H1 (cell line): Measurements from ENCODE around the gene ASAH2B. TPM values are rescaled to one million over a fixed set of nuclear protein-coding genes. Genes with fewer than 3 reads are reported as not detected.

Source experiments
- CTCF ChIA-PET: fragments of 300-600 bp; sonication (Branson Sonifier 250); formaldehyde crosslinking; loops from one replicate; lab custom pipeline; 2021; ENCODE audit not compliant: partially characterized antibody; lab: Charles Lee
- POLR2A ChIA-PET: fragments of 300-600 bp; sonication (Branson Sonifier 250); formaldehyde crosslinking; loops from one replicate; lab custom pipeline; 2021; ENCODE audit warnings: inconsistent platforms; ENCODE audit not compliant: partially characterized antibody; lab: Charles Lee
- DNase-seq, 2 experiments: peaks; one replicate each; pipeline versions ENCODE4 v3.0.0 to v3.0.0-alpha.2; 2010 to 2022; ENCODE audit warnings: low spot score in 2 of 2, low read depth in 1 of 2, mixed read lengths in 1 of 2
- FAIRE-seq: peaks from 2 replicates; lab custom pipeline; 2011; peaks lifted over from hg19 to GRCh38; lab: Jason Lieb, UNC
- H2AFZ ChIP-seq: 2 replicates; pipeline ENCODE4 v1.8.1; 2012; ENCODE audit warnings: low read length, inconsistent platforms
- H2AK5ac ChIP-seq: 2 replicates; pipeline ENCODE4 v1.6.1; 2013; ENCODE audit warnings: low read depth, low read length
- H2BK120ac ChIP-seq: replicated peaks from 2 replicates; pipeline ENCODE3; 2013; ENCODE audit warnings: low read depth, low read length, inconsistent platforms
- H2BK12ac ChIP-seq: 2 replicates; pipeline ENCODE4 v1.6.1; 2013; ENCODE audit warnings: low read depth, low read length
- H2BK15ac ChIP-seq: 2 replicates; pipeline ENCODE4 v1.6.1; 2013; ENCODE audit warnings: low read length
- H2BK20ac ChIP-seq: 2 replicates; pipeline ENCODE4 v1.6.1; 2013; ENCODE audit warnings: low read length
- H2BK5ac ChIP-seq: 2 replicates; pipeline ENCODE4 v1.6.1; 2013; ENCODE audit warnings: low read depth, low read length
- H3K14ac ChIP-seq: 2 replicates; pipeline ENCODE4 v1.6.1; 2013; ENCODE audit warnings: inconsistent platforms; ENCODE audit not compliant: insufficient read length
- H3K18ac ChIP-seq: 2 replicates; pipeline ENCODE4 v1.6.1; 2013; ENCODE audit warnings: low read length; ENCODE audit errors: extremely low read depth
- H3K23ac ChIP-seq: 2 replicates; pipeline ENCODE4 v1.6.1; 2013; ENCODE audit warnings: inconsistent platforms; ENCODE audit not compliant: insufficient read length
- H3K23me2 ChIP-seq: 2 replicates; pipeline ENCODE4 v1.6.1; 2013; ENCODE audit warnings: low read depth, low read length
- H3K27ac ChIP-seq: 2 replicates; pipeline ENCODE4 v1.6.1; 2011; ENCODE audit warnings: low read depth, low read length, inconsistent platforms
- H3K27me3 ChIP-seq, 4 experiments: replicated peaks in 1 of 4; 1 replicate in 1 of 4; 2 replicates in 3 of 4; pipeline versions ENCODE4 v1.6.1 to v1.8.1; 2011 to 2013; ENCODE audit warnings: low read length in 3 of 4, mild to moderate bottlenecking in 3 of 4, inconsistent platforms in 2 of 4, mixed read lengths in 2 of 4, moderate library complexity in 1 of 4; ENCODE audit not compliant: control insufficient read depth in 3 of 4, insufficient read depth in 3 of 4; ENCODE audit errors: extremely low read depth in 1 of 4
- H3K36me3 ChIP-seq, 4 experiments: 2 replicates each; pipeline versions ENCODE4 v1.6.1 to v1.8.1; 2011 to 2013; ENCODE audit warnings: mild to moderate bottlenecking in 4 of 4, low read length in 3 of 4, moderate library complexity in 2 of 4, control low read depth in 1 of 4, inconsistent platforms in 1 of 4; ENCODE audit not compliant: insufficient read depth in 4 of 4, control insufficient read depth in 2 of 4
- H3K4ac ChIP-seq: replicated peaks from 2 replicates; pipeline ENCODE3; 2013; ENCODE audit warnings: low read length, low read depth, mixed read lengths, inconsistent platforms; ENCODE audit not compliant: insufficient read length
- H3K4me1 ChIP-seq, 4 experiments: replicated peaks in 1 of 4; 1 replicate in 1 of 4; 2 replicates in 3 of 4; pipeline versions ENCODE4 v1.6.1 to v1.8.1; 2011 to 2013; ENCODE audit warnings: low read length in 3 of 4, inconsistent platforms in 2 of 4, mixed read lengths in 1 of 4; ENCODE audit not compliant: insufficient read depth in 4 of 4, control insufficient read depth in 3 of 4
- H3K4me2 ChIP-seq, 2 experiments: 2 replicates each; pipeline versions ENCODE4 v1.6.1 to v1.8.1; 2011 to 2013; ENCODE audit warnings: low read depth in 2 of 2, low read length in 2 of 2, control low read depth in 1 of 2, inconsistent platforms in 1 of 2, mild to moderate bottlenecking in 1 of 2; ENCODE audit not compliant: insufficient read depth in 1 of 2
- H3K4me3 ChIP-seq, 4 experiments: fragments of 200-600, 300-600 bp in 1 of 4; sonication (generic), shearing (Covaris generic), sonication (Bioruptor Twin) in 1 of 4; 2 replicates each; pipeline versions ENCODE4 v1.5.1 to v1.8.1; 2011 to 2016; ENCODE audit warnings: low read length in 4 of 4, low read depth in 3 of 4, control low read depth in 2 of 4, inconsistent platforms in 2 of 4, mild to moderate bottlenecking in 2 of 4, mixed read lengths in 1 of 4, moderate library complexity in 1 of 4; ENCODE audit not compliant: insufficient read depth in 2 of 4; ENCODE audit errors: extremely low read depth in 1 of 4
- H3K56ac ChIP-seq: replicated peaks from 2 replicates; pipeline ENCODE3; 2013; ENCODE audit warnings: low read depth, mild to moderate bottlenecking, mixed read lengths, low read length, inconsistent platforms; ENCODE audit not compliant: insufficient read length
- H3K79me1 ChIP-seq: 2 replicates; pipeline ENCODE4 v1.6.1; 2013; ENCODE audit warnings: low read depth, low read length, control low read depth
- H3K79me2 ChIP-seq, 2 experiments: 2 replicates each; pipeline versions ENCODE4 v1.6.1 to v1.8.1; 2012 to 2013; ENCODE audit warnings: low read length in 2 of 2, mild to moderate bottlenecking in 2 of 2, inconsistent platforms in 1 of 2; ENCODE audit not compliant: insufficient read depth in 2 of 2, control insufficient read depth in 1 of 2
- H3K9ac ChIP-seq, 4 experiments: replicated peaks in 1 of 4; 1 replicate in 1 of 4; 2 replicates in 3 of 4; pipeline versions ENCODE4 v1.6.1 to v1.8.1; 2011 to 2013; ENCODE audit warnings: low read depth in 3 of 4, low read length in 3 of 4, control low read depth in 2 of 4, mild to moderate bottlenecking in 2 of 4, moderate library complexity in 2 of 4, inconsistent platforms in 1 of 4; ENCODE audit errors: extremely low read depth in 1 of 4
- H3K9me3 ChIP-seq, 2 experiments: 2 replicates each; pipeline versions ENCODE4 v1.6.1 to v1.8.1; 2012 to 2013; ENCODE audit warnings: mild to moderate bottlenecking in 2 of 2, moderate library complexity in 2 of 2, control low read depth in 1 of 2, inconsistent platforms in 1 of 2, low read depth in 1 of 2, low read length in 1 of 2, mixed read lengths in 1 of 2; ENCODE audit not compliant: insufficient read depth in 2 of 2
- H4K20me1 ChIP-seq, 2 experiments: replicated peaks in 1 of 2; 2 replicates each; pipeline versions ENCODE3 to v1.8.1; 2011 to 2013; ENCODE audit warnings: inconsistent platforms in 2 of 2, low read length in 2 of 2, mild to moderate bottlenecking in 1 of 2; ENCODE audit not compliant: insufficient read depth in 2 of 2, control insufficient read depth in 1 of 2
- H4K5ac ChIP-seq: 2 replicates; pipeline ENCODE4 v1.6.1; 2013; ENCODE audit warnings: low read length, low read depth, mixed read lengths, inconsistent platforms; ENCODE audit not compliant: insufficient read length
- H4K8ac ChIP-seq: 2 replicates; pipeline ENCODE4 v1.8.0; 2013; ENCODE audit warnings: mild to moderate bottlenecking, moderate library complexity, low read length, inconsistent platforms; ENCODE audit not compliant: insufficient read depth; ENCODE audit errors: extremely low read depth
- H4K91ac ChIP-seq: replicated peaks from 2 replicates; pipeline ENCODE3; 2013; ENCODE audit warnings: low read length, mixed read lengths, inconsistent platforms; ENCODE audit not compliant: insufficient read length
- BCL11A ChIP-seq, 2 experiments: IDR thresholded peaks; one replicate each; pipeline ENCODE4 v1.6.1; 2011; ENCODE audit warnings: low read depth in 2 of 2, low read length in 2 of 2, mild to moderate bottlenecking in 2 of 2
- PHF8 ChIP-seq: fragments of 200-600 bp; sonication (generic); conservative IDR thresholded peaks from 2 replicates; pipeline ENCODE4 v1.7.1; 2012; ENCODE audit warnings: low read depth, mild to moderate bottlenecking, inconsistent platforms, low read length, moderate library complexity
- POU5F1 ChIP-seq: IDR thresholded peaks from 2 replicates; pipeline ENCODE4 v1.6.1; 2011; ENCODE audit warnings: low read depth, mild to moderate bottlenecking, low read length, moderate library complexity
- RNF2 ChIP-seq: fragments of 200-900, 300-1000 bp; sonication (generic); IDR thresholded peaks from 2 replicates; pipeline ENCODE4 v1.7.1; 2016; ENCODE audit warnings: borderline replicate concordance, low read depth, mild to moderate bottlenecking, antibody characterized with exemption, low read length; ENCODE audit not compliant: poor library complexity, severe bottlenecking; ENCODE audit errors: missing control alignments
- SAP30 ChIP-seq: fragments of 300-600 bp; sonication (generic); IDR thresholded peaks from 2 replicates; pipeline ENCODE4 v1.7.1; 2012; ENCODE audit warnings: low read length, moderate library complexity, mild to moderate bottlenecking, inconsistent platforms; ENCODE audit not compliant: insufficient read depth, insufficient replicate concordance
- TAF1 ChIP-seq: IDR thresholded peaks from 2 replicates; pipeline ENCODE4 v1.6.1; 2011; ENCODE audit warnings: mild to moderate bottlenecking, low read depth, low read length
- TBP ChIP-seq: IDR thresholded peaks from 2 replicates; pipeline ENCODE4 v1.6.1; 2011; ENCODE audit warnings: low read depth, low read length, improper control_type of control experiment
- polyA plus RNA-seq, 7 experiments: library from polyadenylated mRNA; depleted of rRNA in 3 of 7; stranded (reverse) in 5 of 7; unstranded in 2 of 7; fragments of >200 nt in 5 of 7; fragments of 200-250 nt in 2 of 7; gene quantifications; 1 replicate in 5 of 7; 2 replicates in 1 of 7; 4 replicates in 1 of 7; pipeline versions ENCODE4 v1.2.1 to v1.2.3, GENCODE V29; 2011 to 2013; ENCODE audit warnings: missing spikeins in 2 of 7, mixed read lengths in 2 of 7
- total RNA-seq: library from RNA; stranded (reverse); fragmentation: NEBNext Ultra II Directional; extraction: Animal tissue kit (Norgen Biotek cat#: 25700); gene quantifications from 2 replicates; pipeline ENCODE4 v1.2.1, GENCODE V29; 2021
- TF ChIP-seq, protein P1 (sequence below): IDR thresholded peaks from 2 replicates; pipeline ENCODE4 v1.6.1; 2012; ENCODE audit warnings: inconsistent platforms

The ASAH2B gene
- total and polyA plus RNA-seq, 2 of the 8 experiments (the other 6 are each of a cell fraction or from before 2014, with no cell fraction given): 3.6 to 4.7 TPM

DNA sequence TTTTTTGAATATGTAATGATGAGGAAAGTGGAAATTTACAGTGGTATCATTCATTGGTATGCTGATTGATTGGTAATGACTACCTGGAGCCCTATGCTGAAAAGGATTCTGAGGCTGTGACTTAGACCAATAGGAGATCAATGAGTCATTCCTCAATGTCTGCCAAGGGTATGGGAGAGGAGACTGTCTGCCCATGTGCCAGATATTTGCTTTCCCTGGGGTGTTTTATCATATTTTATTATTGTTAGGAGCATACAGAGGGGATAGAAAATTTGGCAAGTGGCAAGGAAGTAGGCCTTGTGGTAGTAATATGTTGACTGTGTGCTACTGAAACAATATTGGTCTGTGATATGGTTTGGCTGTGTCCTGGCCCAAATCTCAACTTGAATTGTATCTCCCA, 54.8 kb downstream of the ASAH2B start:
- no peak overlapping the region for H2BK5ac ChIP-seq
- no peaks in the 10 kb centered on the region for H3K27me3 ChIP-seq
- no peak overlapping the region for H2BK15ac ChIP-seq
- no peak overlapping the region for H3K23ac ChIP-seq
- H3K56ac ChIP-seq: no peak overlapping the region
- no peak for TF ChIP-seq PHF8
- no peak for TF ChIP-seq BCL11A (IDR thresholded peaks at IDR 0.05; ENCODE audit: low read depth in 2 of 2, low read length in 2 of 2)
- TF ChIP-seq, protein P1, sequence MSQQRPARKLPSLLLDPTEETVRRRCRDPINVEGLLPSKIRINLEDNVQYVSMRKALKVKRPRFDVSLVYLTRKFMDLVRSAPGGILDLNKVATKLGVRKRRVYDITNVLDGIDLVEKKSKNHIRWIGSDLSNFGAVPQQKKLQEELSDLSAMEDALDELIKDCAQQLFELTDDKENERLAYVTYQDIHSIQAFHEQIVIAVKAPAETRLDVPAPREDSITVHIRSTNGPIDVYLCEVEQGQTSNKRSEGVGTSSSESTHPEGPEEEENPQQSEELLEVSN: no peak
- no peak for TF ChIP-seq SAP30
- TF ChIP-seq TAF1: no peak
- TF ChIP-seq TBP: no peak
- TF ChIP-seq POU5F1: no peak
- no peak for TF ChIP-seq RNF2
- TF ChIP-seq, all 59 proteins: peak for 0
- no peaks in the 10 kb centered on the region for H3K79me2 ChIP-seq
- H3K14ac ChIP-seq: no peak overlapping the region
- no peak overlapping the region for H3K4me3 ChIP-seq
- no peak overlapping the region for H3K18ac ChIP-seq
- H3K4me1 ChIP-seq: no peaks in the 10 kb centered on the region
- H2AK5ac ChIP-seq: no peak overlapping the region
- ChIA-PET CTCF (no interaction called here), POLR2A (no interaction called here)
- no peaks in the 10 kb centered on the region for H3K79me1 ChIP-seq
- no peak overlapping the region for H3K4me2 ChIP-seq
- no peaks in the 10 kb centered on the region for H4K20me1 ChIP-seq
- no peaks in the 10 kb centered on the region for H3K36me3 ChIP-seq
- H3K4ac ChIP-seq: no peak overlapping the region
- H2BK120ac ChIP-seq: no peak overlapping the region
- H2BK12ac ChIP-seq: no peak overlapping the region
- H3K23me2 ChIP-seq: no peaks in the 10 kb centered on the region
- no peaks in the 10 kb centered on the region for H3K9me3 ChIP-seq
- H4K91ac ChIP-seq: no peak overlapping the region
- H2BK20ac ChIP-seq: no peak overlapping the region
- no peak overlapping the region for H2AFZ ChIP-seq
- no peak overlapping the region for H4K8ac ChIP-seq
- no peak for DNase-seq
- H4K5ac ChIP-seq: no peak overlapping the region
- no peak overlapping the region for H3K27ac ChIP-seq
- no peak overlapping the region for H3K9ac ChIP-seq
- FAIRE-seq: no peak
